RKO (cell line): Measurements from ENCODE around the gene NEO1.

Experiments
- DNase-seq: peaks from one replicate; pipeline ENCODE4 v3.0.0-alpha.2; 2016; ENCODE audit warnings: low spot score

NEO1 gene

DNA sequence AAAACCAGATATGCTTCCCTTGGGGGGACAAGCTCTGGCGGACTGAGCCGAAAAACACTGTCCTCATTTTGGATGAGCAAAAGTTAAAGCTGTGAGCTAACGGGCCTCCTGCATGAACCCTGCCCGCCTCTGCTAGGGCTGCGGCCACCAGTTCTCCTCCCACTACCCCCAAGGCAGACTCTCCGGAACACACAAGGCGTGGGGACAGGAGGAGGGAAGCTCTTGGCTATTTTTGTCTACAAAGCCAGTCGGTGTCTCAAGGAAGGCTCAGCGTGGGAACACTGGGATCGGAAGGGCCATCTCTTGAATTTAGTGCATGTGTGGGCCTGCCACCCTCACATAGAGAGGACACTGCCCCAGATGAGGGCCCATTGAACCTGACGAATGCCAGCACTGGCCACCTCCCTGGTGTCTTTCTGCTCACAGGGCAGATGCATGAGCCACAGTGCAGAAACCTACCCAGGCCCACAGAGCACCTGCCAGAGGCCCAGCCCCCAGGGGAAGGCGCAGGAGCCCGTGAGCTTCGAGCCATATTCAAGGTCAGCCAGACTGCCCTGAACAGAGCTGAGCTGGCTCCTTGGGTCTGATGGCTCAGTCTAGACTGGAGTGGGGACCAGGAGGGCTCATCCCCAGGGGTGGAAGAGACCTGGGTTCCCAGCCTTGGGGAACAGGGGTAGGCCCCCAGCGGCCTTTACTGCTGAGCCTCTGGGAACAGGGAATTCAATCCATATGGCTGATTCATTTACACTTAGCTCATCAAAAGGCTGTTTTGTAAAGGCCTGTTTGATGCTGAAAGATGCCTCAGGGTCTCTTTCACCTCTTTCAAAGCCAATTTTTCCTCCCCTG lies 278.2 kb downstream of the NEO1 start:
- DNase-seq = no peak

DNA sequence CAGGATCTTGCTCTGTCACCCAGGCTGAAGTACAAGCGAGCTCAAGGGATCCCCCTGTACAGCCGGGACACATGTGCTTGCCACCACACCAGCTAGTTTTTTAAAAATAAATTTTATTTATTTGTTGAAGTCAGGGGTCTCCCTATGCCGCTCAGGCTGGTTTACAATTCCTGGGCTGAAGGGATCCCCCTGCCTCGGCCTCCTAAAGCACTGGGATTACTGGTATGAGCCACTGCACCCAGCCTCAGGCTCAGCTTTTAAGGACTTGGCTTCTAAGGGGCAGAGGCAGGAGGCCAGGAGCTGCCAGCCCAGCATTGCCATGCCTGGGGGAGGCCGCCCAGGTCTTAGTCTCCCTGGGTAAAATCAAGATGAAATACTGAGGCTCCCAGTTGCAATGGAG lies 279.2 kb downstream of the NEO1 start:
- no peak for DNase-seq

DNA sequence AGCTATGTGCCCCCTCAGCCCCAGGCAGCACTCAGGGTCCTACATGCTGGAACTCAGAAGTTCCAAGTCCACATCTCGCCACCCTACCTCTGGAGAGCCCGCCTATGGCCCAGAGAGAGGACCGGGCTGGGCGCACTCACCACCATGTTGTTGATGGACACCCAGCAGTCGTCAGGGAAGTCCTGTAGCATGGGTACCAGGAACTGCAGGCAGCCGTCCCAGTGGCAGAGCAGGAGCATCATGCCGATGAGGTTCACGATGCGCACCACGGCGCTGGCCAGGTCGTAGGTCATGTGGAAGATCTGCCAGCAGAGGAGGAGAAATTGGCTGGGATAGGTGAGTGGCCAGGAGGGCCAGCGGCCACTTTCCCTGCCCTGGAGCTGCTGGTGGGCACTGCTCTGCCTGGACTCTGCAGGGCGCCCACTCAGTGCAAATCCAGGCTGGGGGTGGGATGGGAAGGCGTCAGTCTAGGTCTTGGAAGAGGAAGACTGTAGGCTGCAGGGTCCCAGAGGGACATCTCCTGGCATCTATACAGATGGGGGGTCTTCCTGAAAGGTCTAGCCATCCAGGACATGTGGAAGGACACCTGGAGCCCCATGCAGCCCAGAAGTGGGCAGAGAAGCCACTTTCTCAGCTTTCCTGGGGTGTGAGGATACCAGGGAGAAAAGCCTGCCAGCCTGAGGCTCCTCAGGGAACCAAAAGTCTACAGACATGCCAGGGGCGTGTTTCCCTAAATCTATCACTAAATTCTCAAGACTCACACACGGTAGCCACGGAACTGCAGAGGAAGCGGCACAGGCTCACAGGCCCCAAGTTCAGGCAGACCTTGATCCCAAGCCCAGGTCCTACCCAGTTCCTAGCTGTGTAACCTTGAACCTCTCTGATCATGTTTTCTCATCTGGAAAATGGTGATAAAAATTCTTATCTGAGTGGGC lies 280.0 kb downstream of the NEO1 start:
- DNase-seq = no peak

DNA sequence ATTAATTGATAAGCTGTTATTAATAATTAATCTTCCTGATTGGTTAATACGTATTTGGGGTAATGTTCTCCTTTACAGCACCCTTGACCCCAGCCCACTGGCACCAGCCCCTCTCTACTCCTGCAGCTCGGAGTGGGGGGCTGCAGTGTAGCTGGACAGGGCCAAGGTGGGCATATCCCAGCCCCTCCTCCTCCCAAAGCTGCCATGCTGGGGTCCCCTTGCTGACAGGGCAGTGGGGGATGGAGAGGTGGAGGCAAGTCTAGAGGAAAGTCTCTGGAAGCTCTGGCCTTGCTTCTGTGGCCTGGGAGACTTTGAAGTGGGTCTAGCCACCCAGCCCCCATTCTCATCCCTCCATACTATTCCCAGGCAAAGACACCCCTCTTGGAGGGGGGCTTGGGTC lies 280.7 kb downstream of the NEO1 start:
- DNase-seq = no peak

DNA sequence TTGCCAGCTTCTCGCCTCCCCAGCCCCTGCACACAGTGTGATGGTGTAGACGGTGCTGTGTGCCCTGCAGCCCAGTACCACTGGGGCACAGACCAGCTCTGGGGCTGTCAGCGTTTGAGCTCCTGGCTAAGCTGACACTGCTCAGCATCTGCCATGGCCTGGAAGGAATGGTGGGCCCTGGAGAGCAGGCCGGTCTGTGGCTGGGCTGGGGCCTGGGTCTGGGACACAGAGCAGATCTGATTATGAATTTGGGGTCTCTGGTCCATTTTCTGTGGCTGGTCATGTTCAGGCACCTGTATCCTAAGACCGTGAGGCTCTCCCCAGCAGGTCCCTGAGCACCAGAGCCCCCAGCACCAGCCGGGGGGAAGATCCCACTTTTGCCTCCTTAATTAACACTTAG lies 281.8 kb downstream of the NEO1 start:
- no peak for DNase-seq

DNA sequence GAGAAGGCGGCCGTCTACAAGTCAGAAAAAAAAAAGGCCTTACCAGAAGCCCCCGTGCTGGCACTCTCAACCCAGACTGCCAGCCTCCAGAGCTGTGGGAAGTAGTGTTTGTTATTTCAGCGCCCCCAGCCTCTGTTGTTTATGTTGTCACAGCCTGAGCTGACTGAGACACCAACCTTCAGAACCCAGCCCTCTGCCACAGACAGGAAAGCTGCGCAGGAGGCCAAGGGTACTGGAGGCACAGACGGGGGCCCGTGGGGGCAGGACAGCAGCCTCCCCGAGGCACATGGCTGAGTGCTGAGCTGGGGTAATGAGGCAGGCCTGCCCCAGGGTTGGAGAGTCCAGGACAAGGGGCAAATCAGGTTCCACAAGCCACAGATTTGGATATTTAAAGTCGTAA lies 282.8 kb downstream of the NEO1 start:
- no peak for DNase-seq

DNA sequence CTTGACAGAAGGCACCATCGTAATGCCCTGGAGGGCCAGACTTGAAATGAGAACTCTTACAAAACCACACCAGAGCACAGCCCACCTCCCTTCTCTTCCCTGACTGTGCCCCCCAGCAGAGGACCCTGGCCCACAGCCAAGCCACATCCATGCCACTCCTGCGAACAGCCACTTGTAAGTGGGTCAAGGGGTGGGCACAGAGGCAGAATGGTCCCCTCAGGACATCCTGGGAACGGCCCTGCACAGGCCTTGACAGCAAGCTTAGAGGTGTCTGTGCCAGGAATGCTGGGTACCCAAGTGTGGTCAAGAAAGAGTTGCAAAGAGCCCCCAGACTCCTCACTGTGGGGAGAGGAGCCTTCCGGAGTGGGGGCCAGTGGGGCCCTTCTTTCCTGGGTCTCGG lies 283.2 kb downstream of the NEO1 start:
- DNase-seq = no peak

DNA sequence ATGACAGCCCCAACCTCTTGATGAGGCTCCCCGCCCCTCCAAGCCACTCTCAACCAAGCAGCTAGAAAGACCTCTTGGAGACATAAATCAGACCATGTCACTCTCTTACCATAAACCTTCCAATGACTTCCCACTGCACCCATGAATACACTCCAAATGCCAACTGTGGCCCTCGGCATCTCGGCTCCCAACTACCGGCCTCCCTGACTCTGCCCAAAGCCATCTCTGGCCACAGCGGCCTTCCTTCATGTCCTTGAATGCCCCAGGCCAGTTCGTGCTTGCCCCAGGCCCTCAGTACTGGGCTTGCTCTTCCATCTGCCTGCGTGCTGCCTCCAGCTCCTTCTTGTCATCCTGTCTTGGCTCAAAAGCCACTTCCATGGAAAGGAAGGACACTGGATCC lies 284.5 kb downstream of the NEO1 start:
- no peak for DNase-seq

DNA sequence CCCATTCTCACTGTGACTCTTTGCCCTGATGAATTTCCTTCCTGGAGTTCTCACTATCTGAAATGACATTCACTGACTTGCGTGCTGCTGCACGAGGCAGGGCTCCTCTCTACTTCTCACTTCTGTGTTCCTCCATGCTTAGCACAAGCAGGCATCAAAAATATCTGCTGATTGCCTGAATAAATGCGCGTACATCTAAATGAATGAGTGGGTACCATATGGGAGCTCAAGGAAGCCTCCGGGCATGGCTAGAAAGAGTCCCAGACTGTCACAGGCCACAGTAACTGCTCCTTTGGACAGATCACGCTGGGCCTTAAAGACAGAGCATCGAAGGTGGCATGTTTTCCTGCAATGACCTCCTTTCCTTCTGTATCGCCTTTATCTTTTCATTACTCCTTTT lies 284.9 kb downstream of the NEO1 start:
- DNase-seq = no peak

DNA sequence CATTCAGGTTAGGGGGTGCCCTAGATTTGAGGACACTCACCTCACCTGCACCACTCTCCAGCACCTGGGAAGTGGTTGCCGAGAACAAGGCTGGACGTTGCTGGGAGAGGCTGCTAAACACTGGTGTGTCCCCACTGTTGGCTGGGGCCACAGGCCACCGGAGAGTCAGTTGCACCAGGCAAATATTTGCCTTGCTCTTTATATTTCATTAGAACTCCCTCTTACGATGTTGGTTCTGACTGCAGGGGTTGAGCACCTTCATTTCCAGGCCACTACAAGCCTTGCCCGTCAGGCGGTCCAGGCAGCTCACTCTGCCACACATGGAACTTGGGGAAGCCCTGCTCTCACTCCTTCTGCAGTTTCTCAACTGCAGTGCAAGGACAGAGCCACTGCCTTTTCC lies 285.8 kb downstream of the NEO1 start:
- no peak for DNase-seq

DNA sequence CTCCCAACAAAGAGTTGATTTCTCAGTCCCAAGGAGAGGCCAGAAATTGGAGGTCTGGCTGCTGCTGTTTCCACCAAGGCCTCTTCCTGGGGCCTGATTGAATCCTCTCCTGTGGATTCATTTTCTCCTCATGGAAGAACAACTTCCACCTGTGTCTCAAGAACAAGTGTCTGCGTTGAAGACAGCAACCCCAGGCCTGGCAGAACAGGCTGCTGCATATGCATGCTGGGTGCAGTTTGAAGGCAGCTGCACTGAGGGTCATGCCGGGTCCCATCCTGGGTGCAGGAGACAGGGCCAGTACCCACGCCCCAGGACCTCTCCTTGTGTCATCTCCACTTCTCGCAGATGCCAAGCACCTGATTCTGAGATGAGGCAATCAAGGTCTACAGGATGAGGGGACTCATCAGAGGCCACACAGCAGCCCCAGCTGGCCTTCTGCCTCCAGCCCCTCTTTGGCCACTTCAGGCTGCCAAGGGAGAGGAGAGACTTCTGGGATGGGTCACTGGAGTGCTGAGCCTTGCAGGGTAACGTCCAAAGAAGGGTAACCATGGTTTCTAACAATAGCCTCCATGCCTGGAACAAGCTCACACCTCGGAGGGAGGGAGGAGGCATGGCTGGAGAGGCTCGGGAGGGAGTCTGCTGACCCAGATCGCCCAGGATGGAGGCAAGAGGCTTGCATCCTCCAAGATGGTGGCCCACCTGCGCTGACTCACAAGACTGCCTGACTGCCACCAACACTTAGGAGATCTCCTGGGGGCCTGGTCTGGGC lies 286.5 kb downstream of the NEO1 start:
- no peak for DNase-seq

DNA sequence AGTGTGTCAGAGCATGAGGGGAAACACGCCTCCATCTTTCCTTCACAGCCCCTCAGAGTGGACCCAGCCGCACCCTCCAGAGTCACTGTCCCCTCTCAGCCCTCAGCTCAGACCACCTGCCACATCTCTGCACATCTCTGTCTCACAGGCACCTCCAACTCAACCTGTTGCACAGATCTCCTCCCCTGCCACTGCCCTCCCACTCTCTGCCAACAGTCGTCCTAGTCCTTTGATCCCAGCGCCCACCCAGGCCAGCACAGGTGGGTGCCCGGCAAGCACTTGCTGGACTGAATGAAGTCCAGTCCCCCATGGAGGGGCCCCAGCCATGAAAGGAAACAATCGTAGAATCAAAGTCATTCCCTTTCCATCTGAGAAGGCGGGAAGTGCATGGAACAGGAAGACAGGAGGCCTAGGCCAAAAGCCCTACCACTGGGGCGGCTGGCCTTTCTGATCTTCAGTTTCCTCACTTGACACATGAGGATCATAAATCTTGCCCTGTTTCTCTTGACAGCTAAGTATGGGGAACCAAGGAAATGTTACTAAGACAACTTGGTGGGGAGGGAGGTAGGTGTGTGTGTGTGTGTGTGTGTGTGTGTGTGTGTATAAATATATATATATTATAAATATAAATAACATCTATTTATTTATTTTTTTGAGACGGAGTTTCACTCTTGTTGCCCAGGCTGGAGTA lies 288.4 kb downstream of the NEO1 start:
- DNase-seq = no peak

DNA sequence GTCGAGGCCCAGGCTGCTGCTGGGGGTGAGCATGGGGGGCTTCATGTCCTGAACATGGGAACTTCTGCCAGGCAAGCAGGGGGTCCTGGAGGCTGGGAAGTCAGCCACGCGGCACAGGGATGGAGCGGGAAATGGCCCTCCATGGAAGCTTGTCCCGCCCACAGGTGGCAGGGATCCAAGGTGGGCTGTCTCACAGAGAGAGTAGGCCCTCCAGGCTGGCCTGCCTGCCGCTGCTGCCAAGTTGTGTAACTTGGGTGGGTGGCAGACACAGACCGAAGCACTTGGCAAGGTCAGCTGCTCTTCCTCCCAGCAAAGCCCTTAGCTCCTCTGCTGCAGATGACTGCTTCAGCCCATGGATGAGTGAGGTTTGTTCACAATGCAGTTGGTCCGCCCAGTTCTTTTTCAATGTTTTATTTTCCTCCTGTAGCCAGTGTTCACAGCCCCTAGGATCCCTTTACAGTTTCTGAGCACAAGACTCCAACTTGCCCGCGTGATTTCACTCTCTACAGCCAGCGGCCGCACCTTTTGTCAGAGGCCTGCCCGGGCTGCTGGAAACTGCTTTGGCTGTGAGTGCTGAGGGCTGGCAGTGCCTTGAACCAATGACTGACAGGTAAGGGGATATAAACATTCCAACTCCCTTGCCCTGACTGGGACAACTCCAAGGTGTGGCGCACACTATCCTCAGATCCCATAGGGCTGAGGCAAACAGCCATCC lies 289.8 kb downstream of the NEO1 start:
- no peak for DNase-seq

DNA sequence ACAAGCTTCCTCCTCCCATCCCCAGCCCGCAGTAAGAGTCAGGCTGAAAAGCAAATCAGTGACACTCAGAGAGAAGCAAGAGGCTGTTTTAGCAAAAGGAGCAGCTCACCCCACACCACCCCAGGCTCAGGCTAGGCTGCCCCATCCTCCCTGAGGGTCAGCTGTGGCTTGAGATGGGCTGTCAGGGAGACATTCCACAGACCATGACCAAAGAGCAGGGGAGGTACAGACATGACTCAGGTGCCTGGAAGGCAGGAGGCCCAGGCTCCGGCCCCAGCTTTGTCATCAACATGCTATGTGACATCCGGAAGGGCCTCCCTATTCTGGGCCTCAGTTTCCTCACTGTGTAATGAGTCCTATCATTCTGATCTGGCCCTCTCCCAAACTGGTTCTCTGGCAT lies 291.8 kb downstream of the NEO1 start:
- DNase-seq = no peak

DNA sequence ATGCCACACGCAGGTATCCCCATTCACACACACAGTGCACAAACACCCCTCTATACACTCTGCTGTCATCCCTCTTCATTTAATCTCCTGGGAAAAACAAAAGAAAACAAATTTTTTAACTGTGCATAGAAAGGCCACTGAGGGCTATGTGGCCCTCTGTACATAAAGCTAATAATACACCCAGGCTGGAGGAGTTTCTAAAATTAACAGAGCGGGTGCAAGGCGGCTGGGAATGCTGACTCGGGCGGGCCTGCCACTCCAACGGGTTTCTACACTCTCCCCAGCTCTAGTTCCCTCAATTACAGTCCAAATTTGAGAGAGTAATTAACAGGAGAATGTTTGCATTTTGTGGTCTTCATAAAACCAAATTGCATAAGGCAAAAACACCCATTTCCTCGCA lies 293.4 kb downstream of the NEO1 start:
- DNase-seq = no peak

DNA sequence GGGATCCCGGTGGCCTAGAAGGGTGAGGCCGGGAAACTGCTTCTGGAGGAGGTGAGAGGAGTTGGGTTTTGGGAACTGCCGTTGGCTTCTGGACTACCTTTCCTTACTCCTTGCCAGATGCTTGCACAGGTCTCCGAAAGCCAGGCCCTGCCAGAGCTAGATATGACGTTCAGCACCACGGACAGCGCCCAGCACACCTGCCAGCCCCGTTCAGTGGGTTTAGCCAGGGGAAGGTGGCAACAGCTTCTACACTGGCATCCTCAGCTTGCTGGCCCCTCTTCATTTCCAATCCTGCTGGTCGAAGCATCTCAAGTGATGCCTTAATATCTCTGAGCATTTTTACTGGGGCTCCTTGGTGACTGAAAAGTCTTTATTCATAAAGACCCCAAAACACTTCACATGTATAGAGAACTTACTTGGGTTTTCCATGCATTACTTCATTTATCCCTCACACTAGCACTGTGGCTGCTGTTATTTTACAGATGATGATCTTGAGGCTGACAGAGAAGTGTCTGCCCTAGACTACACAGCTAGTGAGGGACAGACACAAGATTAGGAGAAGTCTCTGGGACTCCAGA lies 294.6 kb downstream of the NEO1 start:
- peak; percentile 51 for DNase-seq

DNA sequence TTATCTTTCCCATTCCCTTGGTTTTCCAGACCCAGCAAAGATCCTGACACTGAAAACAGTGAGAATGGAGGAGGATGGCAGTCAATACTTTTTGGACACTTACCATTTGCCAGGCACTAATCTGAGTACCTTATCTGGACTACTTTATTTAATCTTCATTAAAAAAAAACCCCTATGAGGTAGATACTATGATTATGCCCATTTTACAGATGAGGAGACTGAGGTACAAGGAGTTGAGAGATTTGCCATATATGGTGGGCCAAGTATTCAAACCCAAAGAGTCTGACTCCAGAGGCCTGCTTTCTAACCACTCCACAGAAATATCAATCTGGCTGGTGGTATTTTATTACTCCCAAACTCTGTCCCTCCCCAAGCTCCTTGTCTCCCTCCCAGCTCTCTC lies 296.9 kb downstream of the NEO1 start:
- no peak for DNase-seq

DNA sequence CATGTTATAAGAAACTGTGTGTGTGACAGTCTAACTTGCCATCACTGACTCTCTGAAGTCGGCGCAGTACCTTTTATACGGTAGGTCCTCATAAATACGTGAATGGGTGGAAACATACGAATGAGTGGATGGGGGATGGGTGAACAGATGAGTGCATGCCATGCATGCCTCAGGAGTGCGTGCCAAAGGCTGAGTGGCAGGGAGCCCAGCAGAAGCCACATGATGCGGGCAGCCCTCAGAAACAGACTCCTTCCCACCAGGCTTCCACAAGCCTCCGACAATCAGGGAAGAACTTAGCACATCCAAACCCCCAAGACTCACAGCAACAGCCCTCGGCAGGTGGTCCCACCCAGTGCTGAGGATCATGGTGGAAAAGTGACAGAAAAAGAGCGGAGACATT lies 299.8 kb downstream of the NEO1 start:
- no peak for DNase-seq

DNA sequence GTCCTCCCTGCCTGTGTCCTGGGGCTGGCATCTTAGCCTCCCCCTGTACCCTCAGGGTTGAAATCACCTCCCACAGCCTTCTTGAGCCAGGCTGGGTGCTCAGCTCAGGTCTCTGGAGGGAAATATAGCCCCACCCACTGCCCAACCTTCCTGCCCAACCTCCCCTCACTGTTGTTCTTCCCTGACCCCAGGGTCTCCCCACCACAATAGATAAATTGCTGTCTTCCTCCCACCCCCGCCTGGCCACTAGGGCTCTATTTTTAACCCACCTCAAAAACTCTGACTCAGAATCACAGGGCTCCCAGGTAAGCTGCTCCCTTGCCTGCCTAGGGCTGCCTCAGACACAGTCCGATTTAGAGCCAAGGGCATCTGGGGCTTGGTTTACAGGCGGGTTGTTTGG lies 301.5 kb downstream of the NEO1 start:
- DNase-seq = no peak

DNA sequence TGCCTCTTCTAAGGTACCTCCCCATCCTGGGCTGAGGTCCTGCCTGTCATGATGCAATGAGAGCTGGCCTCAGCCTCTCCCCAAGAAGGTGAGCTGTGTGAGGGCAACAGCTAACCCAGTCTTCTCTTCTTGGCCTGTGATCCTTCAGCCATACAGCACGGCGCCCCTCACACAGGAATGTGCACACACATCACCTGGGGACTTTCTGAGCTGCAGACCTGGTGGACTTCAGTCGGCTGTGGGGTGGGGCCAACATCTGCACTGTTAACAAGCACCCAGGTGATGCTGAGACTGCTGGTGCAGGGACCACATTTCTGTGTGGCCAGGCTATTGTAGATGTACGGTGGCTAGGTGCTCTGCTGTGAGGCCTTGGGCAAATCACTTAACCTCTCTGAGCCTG lies 302.0 kb downstream of the NEO1 start:
- no peak for DNase-seq
